HCT116 (cell line): ENCODE measurements around the gene RND3.

Experiments used
- CTCF ChIP-seq, 3 experiments: fragments of 200-600 bp in 1 of 3; sonication (generic) in 1 of 3; IDR thresholded peaks in 2 of 3; conservative IDR thresholded peaks in 1 of 3; 2 replicates each; pipeline ENCODE4 v1.5.1; 2012 to 2017; ENCODE audit warnings: low read depth in 2 of 3, low read length in 2 of 3, antibody characterized with exemption in 1 of 3, borderline replicate concordance in 1 of 3, control low read depth in 1 of 3, mild to moderate bottlenecking in 1 of 3, mixed read lengths in 1 of 3, mixed run types in 1 of 3, moderate library complexity in 1 of 3; ENCODE audit not compliant: insufficient read depth in 1 of 3
- EZH2 ChIP-seq: fragments of 200-600 bp; sonication (generic); IDR thresholded peaks from 2 replicates; pipeline ENCODE4 v1.6.1; 2017; ENCODE audit warnings: antibody characterized with exemption, mixed run types
- EZH2phosphoT487 ChIP-seq: fragments of 200-600 bp; IDR thresholded peaks from 2 replicates; pipeline ENCODE4 v1.6.1; 2018; ENCODE audit warnings: antibody characterized with exemption, borderline replicate concordance
- JUND ChIP-seq: IDR thresholded peaks from 2 replicates; pipeline ENCODE4 v1.6.1; 2012
- MAX ChIP-seq: IDR thresholded peaks from 2 replicates; pipeline ENCODE4 v1.6.1; 2012
- POLR2A ChIP-seq: IDR thresholded peaks from 2 replicates; pipeline ENCODE4 v1.7.0; 2011; ENCODE audit warnings: borderline replicate concordance; ENCODE audit not compliant: insufficient read depth, insufficient read length; ENCODE audit errors: extremely low read depth
- POLR2AphosphoS5 ChIP-seq: IDR thresholded peaks from 2 replicates; pipeline ENCODE4 v1.6.1; 2011; ENCODE audit warnings: mild to moderate bottlenecking, low read depth, low read length, moderate library complexity
- REST ChIP-seq: IDR thresholded peaks from 2 replicates; pipeline ENCODE4 v1.6.1; 2012; ENCODE audit warnings: low read depth
- SRF ChIP-seq: IDR thresholded peaks from 2 replicates; pipeline ENCODE4 v1.6.1; 2012; ENCODE audit warnings: low read depth
- ZFX ChIP-seq: fragments of 450-650 bp; IDR thresholded peaks from 2 replicates; pipeline ENCODE4 v1.6.1; 2017
- ZNF274 ChIP-seq: fragments of 200-500 bp; sonication (Bioruptor generic); IDR thresholded peaks from 2 replicates; pipeline ENCODE4 v1.6.1; 2014; ENCODE audit warnings: mild to moderate bottlenecking, low read depth, low read length, inconsistent platforms

- TF ChIP-seq CTCF (IDR thresholded peaks at IDR 0.05 in 2 of 3, conservative IDR thresholded peaks at IDR 0.05 in 1 of 3; ENCODE audit: borderline replicate concordance in 1 of 3, insufficient read depth in 1 of 3, low read depth in 2 of 3, low read length in 2 of 3) (no peak), EZH2phosphoT487 (no peak), SRF (no peak), POLR2A (no peak), EZH2 (no peak), JUND (no peak), REST (no peak), ZFX (no peak), ZNF274 (no peak), POLR2AphosphoS5 (no peak), MAX (no peak)
These were observed 19.0 kb downstream of the RND3 start for GRCh38 chr2:150468350-150468960.
